ENCODE measurements around the gene ARHGAP11A.
A peak's percentile ranks its signal among the peaks of the same experiment; 100 is the strongest.

ARHGAP11A gene

DNA sequence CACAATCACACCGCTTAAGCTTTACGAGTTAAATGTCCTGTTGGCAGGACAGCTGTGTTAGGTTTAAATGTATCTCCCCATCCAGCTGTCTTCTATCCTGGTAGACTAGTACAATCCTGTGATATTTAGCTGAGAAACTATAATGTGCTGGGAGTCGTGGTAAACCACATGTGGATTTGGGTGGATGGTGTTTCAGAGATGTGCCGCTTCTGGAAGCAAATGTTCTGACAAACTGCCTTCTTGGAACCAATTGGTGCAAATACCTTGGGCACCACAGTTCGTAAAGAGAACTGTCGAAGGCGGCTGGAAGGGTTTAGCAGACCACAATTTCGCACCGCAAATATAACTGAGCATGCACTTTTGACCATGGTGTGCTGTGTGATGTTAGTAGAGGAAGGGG is 41.2 kb downstream of the ARHGAP11A start:
- Mint-ChIP-seq H3K4me3 (no peak overlapping the region), H3K4me1 (peaks cover 15% of the 10 kb centered on the region)
- no peak for TF ChIP-seq CTCF (IDR thresholded peaks at IDR 0.05; ENCODE audit: unreplicated experiment in 3 of 3)

DNA sequence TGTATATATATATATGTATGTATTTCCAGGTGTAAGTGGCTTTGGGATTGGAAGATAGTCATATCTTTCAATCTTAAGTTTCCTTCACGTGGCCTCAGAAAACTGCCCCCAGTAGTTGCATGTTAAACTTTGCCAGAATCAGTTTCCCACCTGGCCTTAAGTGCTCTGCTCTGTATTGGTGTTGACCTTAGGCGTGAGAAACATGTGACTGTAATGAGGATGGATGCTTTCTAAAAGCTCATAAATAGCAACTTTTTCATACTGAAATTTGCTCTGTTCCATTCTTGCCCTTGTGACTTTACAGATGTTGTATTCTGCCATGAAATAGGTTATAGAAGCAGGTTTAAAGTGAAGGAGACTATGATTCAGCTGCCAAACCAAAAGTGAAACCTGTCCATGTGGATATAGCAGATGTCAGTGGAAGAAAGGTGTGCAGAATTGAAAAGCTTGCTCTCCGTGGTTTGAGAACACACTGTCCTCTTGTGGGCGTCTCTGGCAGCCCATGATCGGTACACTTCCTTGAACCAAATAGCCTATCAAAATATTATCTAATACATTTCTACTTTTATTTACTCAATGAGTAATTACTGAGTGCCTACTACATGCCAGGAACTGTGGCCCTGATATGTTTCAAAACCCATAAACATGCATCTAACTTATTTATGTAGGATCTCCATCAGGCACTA is 42.0 kb downstream of the ARHGAP11A start:
- Mint-ChIP-seq H3K27me3 (ENCODE audit: low read depth) (peaks cover 12% of the 10 kb centered on the region), H3K36me3 (ENCODE audit: low read depth) (no peaks in the 10 kb centered on the region), H3K4me3 (no peak overlapping the region), H3K9me3 (no peaks in the 10 kb centered on the region), H3K27ac (no peak overlapping the region), H3K4me1 (peaks cover 15% of the 10 kb centered on the region)
- TF ChIP-seq CTCF (IDR thresholded peaks at IDR 0.05; ENCODE audit: unreplicated experiment in 3 of 3): peak in 2 of 3 experiments; percentile 8 to 14

More for the DNA sequence above, 41.2 kb downstream of the ARHGAP11A start:
- no peaks in the 10 kb centered on the region for H3K9me3 Mint-ChIP-seq
- H3K27me3 Mint-ChIP-seq (ENCODE audit: low read depth): peaks cover 12% of the 10 kb centered on the region
- no peak overlapping the region for H3K27ac Mint-ChIP-seq
- no peaks in the 10 kb centered on the region for H3K36me3 Mint-ChIP-seq (ENCODE audit: low read depth)

- Mint-ChIP-seq H3K9me3 (no peaks in the 10 kb centered on the region), H3K27ac (no peak overlapping the region), H3K4me1 (peaks cover 15% of the 10 kb centered on the region), H3K4me3 (no peak overlapping the region), H3K36me3 (ENCODE audit: low read depth) (no peaks in the 10 kb centered on the region), H3K27me3 (ENCODE audit: low read depth) (peaks cover 12% of the 10 kb centered on the region)
- no peak for TF ChIP-seq CTCF (IDR thresholded peaks at IDR 0.05; ENCODE audit: unreplicated experiment in 3 of 3)
Measured at GRCh38 chr15:32657941-32658340, 42.6 kb downstream of the ARHGAP11A start.

GRCh38 chr15:32659340-32660155 is 44.2 kb downstream of the ARHGAP11A start:
- no peak for TF ChIP-seq CTCF (IDR thresholded peaks at IDR 0.05; ENCODE audit: unreplicated experiment in 3 of 3)
- Mint-ChIP-seq H3K9me3 (no peaks in the 10 kb centered on the region), H3K36me3 (ENCODE audit: low read depth) (no peaks in the 10 kb centered on the region), H3K4me3 (no peak overlapping the region), H3K27ac (peak overlapping the region in 1 of 3 experiments; percentile 37), H3K27me3 (ENCODE audit: low read depth) (peaks cover 12% of the 10 kb centered on the region), H3K4me1 (peaks cover 15% of the 10 kb centered on the region)

- Mint-ChIP-seq H3K9me3 (no peaks in the 10 kb centered on the region), H3K36me3 (ENCODE audit: low read depth) (no peaks in the 10 kb centered on the region), H3K4me1 (peaks cover 5% of the 10 kb centered on the region), H3K27me3 (ENCODE audit: low read depth) (peaks cover 8% of the 10 kb centered on the region), H3K27ac (no peak overlapping the region), H3K4me3 (no peak overlapping the region)
- no peak for TF ChIP-seq CTCF (IDR thresholded peaks at IDR 0.05; ENCODE audit: unreplicated experiment in 3 of 3)
Measured at GRCh38 chr15:32663671-32664070, 48.4 kb downstream of the ARHGAP11A start.
